T-cell (primary cell): Measurements from ENCODE around the gene ASCL2. TPM values are rescaled to one million over a fixed set of nuclear protein-coding genes. Genes with fewer than 3 reads are reported as not detected.

Experiments
- ATAC-seq, 4 experiments: fragments of 200-7000 bp in 3 of 4; fragments of 150-1000 bp in 1 of 4; cut with Tn5 transposase; replicated peaks in 1 of 4; 1 replicate in 3 of 4; 2 replicates in 1 of 4; pipeline ENCODE4 v1.10.0; 2021; ENCODE audit warnings: moderate library complexity in 3 of 4, mild to moderate bottlenecking in 2 of 4, moderate number of reproducible peaks in 1 of 4
- CTCF ChIA-PET, 2 donors: fragments of 300-600 bp; sonication (Branson Sonifier 250); formaldehyde crosslinking; loops; one replicate each; lab custom pipeline; 2022; ENCODE audit warnings: antibody characterized with exemption in 2 of 2; lab: Charles Lee
- POLR2A ChIA-PET, 2 donors: fragments of 300-600 bp; sonication (Branson Sonifier 250); formaldehyde crosslinking; loops; one replicate each; lab custom pipeline; 2022; ENCODE audit warnings: antibody characterized with exemption in 2 of 2; lab: Charles Lee
- DNase-seq, 35 experiments: peaks; one replicate each; pipeline versions ENCODE4 v3.0.0 to v3.0.0-alpha.2; 2013 to 2023
- H3K27ac ChIP-seq: one replicate; pipeline ENCODE4 v1.5.1; 2013; ENCODE audit warnings: low read length
- H3K27me3 ChIP-seq, 2 experiments: replicated peaks in 1 of 2; 1 replicate in 1 of 2; 2 replicates in 1 of 2; pipeline versions ENCODE4 v1.6.1 to v1.7.0; 2013; ENCODE audit warnings: low read length in 1 of 2, mixed read lengths in 1 of 2; ENCODE audit not compliant: control insufficient read depth in 2 of 2, insufficient read depth in 2 of 2; ENCODE audit errors: extremely low read depth in 1 of 2
- H3K36me3 ChIP-seq, 2 donors: 1 replicate in 1 of 2; 2 replicates in 1 of 2; pipeline versions ENCODE4 v1.6.1 to v1.7.0; 2013; ENCODE audit warnings: low read length in 1 of 2; ENCODE audit not compliant: control insufficient read depth in 2 of 2, insufficient read depth in 1 of 2; ENCODE audit errors: extremely low read depth in 1 of 2
- H3K4me1 ChIP-seq, 2 experiments: 1 replicate in 1 of 2; 2 replicates in 1 of 2; pipeline versions ENCODE4 v1.6.1 to v1.7.0; 2013; ENCODE audit warnings: low read length in 2 of 2, mixed read lengths in 1 of 2; ENCODE audit not compliant: insufficient read depth in 2 of 2, control insufficient read depth in 1 of 2; ENCODE audit errors: extremely low read depth in 1 of 2
- H3K4me3 ChIP-seq, 2 donors: 1 replicate in 1 of 2; 2 replicates in 1 of 2; pipeline versions ENCODE4 v1.5.1 to v1.7.0; 2013; ENCODE audit warnings: mild to moderate bottlenecking in 2 of 2, low read length in 1 of 2, moderate library complexity in 1 of 2; ENCODE audit not compliant: control insufficient read depth in 1 of 2; ENCODE audit errors: extremely low read depth in 1 of 2
- H3K9me3 ChIP-seq: 2 replicates; pipeline ENCODE4 v1.7.0; 2013
- H3K27ac Mint-ChIP-seq, 2 donors: one replicate each; pipeline ENCODE4 v1.8.0; 2020 to 2021; ENCODE audit warnings: mild to moderate bottlenecking in 2 of 2, mixed read lengths in 2 of 2
- H3K27me3 Mint-ChIP-seq, 2 donors: one replicate each; pipeline ENCODE4 v1.8.0; 2021 to 2022; ENCODE audit warnings: mixed read lengths in 2 of 2
- H3K36me3 Mint-ChIP-seq: one replicate; pipeline ENCODE4 v1.8.0; 2021; ENCODE audit warnings: mixed read lengths
- H3K4me1 Mint-ChIP-seq, 3 donors: one replicate each; pipeline ENCODE4 v1.8.0; 2020 to 2022; ENCODE audit warnings: mixed read lengths in 3 of 3, mild to moderate bottlenecking in 1 of 3
- H3K4me3 Mint-ChIP-seq, 3 donors: one replicate each; pipeline ENCODE4 v1.8.0; 2020 to 2022; ENCODE audit warnings: mild to moderate bottlenecking in 3 of 3, mixed read lengths in 3 of 3, moderate library complexity in 3 of 3
- H3K9me3 Mint-ChIP-seq, 3 donors: one replicate each; pipeline ENCODE4 v1.8.0; 2020 to 2022; ENCODE audit warnings: mixed read lengths in 3 of 3
- WGBS: methylation state at CpG from one replicate; pipeline ENCODE4 v1.1.5; 2013; ENCODE audit warnings: missing lambda C conversion rate; ENCODE audit not compliant: insufficient coverage; 5-methylcytosine and 5-hydroxymethylcytosine counted together
- total RNA-seq, 35 experiments: library from RNA in 6 of 35; stranded (reverse) in 6 of 35; fragments of 120-200 nt in 1 of 35; gene quantifications; one replicate each; pipeline versions ENCODE4 v1.2.1 to v1.2.4 and lab custom pipeline; 2013 to 2026

Gene ASCL2
- total RNA-seq, 5 donors from 2014 or later (not counting 1 experiment from before 2014, with no cell fraction given) = 0.29 to 1.3 (median 0.51) TPM

GRCh38 chr11:2267306-2267850 lies 3.0 kb downstream of the ASCL2 start:
- Histone ChIP-seq H3K4me1 (peaks cover 4 to 58% of the 10 kb centered on the region in 2 experiments), H3K4me3 (no peak overlapping the region), H3K9me3 (no peaks in the 10 kb centered on the region), H3K27me3 (peaks cover 0 to 48% of the 10 kb centered on the region in 2 experiments), H3K27ac (no peak overlapping the region), H3K36me3 (no peaks in the 10 kb centered on the region)
- no peak overlapping the region for H3K27ac Mint-ChIP-seq
- H3K9me3 Mint-ChIP-seq = no peaks in the 10 kb centered on the region
- peaks cover 28 to 34% (median 31%) of the 10 kb centered on the region in 3 donors for H3K4me1 Mint-ChIP-seq
- POLR2A ChIA-PET = no interaction called here
- 94% methylated on average over 9 of the region's 12 CpGs for WGBS
- H3K36me3 Mint-ChIP-seq = no peaks in the 10 kb centered on the region
- peaks cover 3 to 23% of the 10 kb centered on the region in 2 donors for H3K27me3 Mint-ChIP-seq
- DNase-seq (no peak), ATAC-seq (no peak)
- H3K4me3 Mint-ChIP-seq = peak overlapping the region in 1 of 3 donors; percentile 64
- CTCF ChIA-PET = no interaction called here

- Mint-ChIP-seq H3K4me3 (peak overlapping the region in 1 of 3 donors; percentile 73), H3K36me3 (no peaks in the 10 kb centered on the region), H3K27ac (peak overlapping the region in 1 of 2 donors; percentile 73), H3K27me3 (peaks cover 3 to 20% of the 10 kb centered on the region in 2 donors), H3K4me1 (peaks cover 28 to 33% (median 31%) of the 10 kb centered on the region in 3 donors), H3K9me3 (no peaks in the 10 kb centered on the region)
- Histone ChIP-seq H3K36me3 (no peaks in the 10 kb centered on the region), H3K27ac (no peak overlapping the region), H3K4me1 (peaks cover 4 to 58% of the 10 kb centered on the region in 2 experiments), H3K4me3 (no peak overlapping the region), H3K9me3 (no peaks in the 10 kb centered on the region), H3K27me3 (peaks cover 0 to 42% of the 10 kb centered on the region in 2 experiments)
- ChIA-PET CTCF (no interaction called here), POLR2A (no interaction called here)
- 89% methylated on average over 20 of the region's 26 CpGs for WGBS
- DNase-seq (peak in 3 of 35 experiments; percentile 5 to 23 (median 21)), ATAC-seq (no peak)
These were observed 3.6 kb downstream of the ASCL2 start for GRCh38 chr11:2266586-2267305.

- H3K27ac ChIP-seq = peak overlapping the region; percentile 30
- ChIA-PET CTCF (no interaction called here), POLR2A (no interaction called here)
- Mint-ChIP-seq H3K4me1 (peaks cover 28 to 30% (median 29%) of the 10 kb centered on the region in 3 donors), H3K27me3 (peaks cover 0 to 17% of the 10 kb centered on the region in 2 donors), H3K36me3 (no peaks in the 10 kb centered on the region), H3K9me3 (no peaks in the 10 kb centered on the region), H3K27ac (peak overlapping the region; percentile 50 to 73), H3K4me3 (peak overlapping the region; percentile 25 to 73 (median 37))
- no peak overlapping the region for H3K4me3 ChIP-seq
- WGBS = 42% methylated on average over 22 of the region's 24 CpGs
- DNase-seq = peak in 2 of 35 experiments; percentile 6 to 30
- H3K36me3 ChIP-seq = no peaks in the 10 kb centered on the region
- ATAC-seq = no peak
- peaks cover 0 to 36% of the 10 kb centered on the region in 2 experiments for H3K27me3 ChIP-seq
- no peaks in the 10 kb centered on the region for H3K9me3 ChIP-seq
- H3K4me1 ChIP-seq = peaks cover 4 to 52% of the 10 kb centered on the region in 2 experiments
These were observed 4.4 kb downstream of the ASCL2 start for GRCh38 chr11:2265854-2266585.

- peaks cover 0 to 33% of the 10 kb centered on the region in 2 experiments for H3K27me3 ChIP-seq
- POLR2A ChIA-PET = no interaction called here
- no peaks in the 10 kb centered on the region for H3K36me3 ChIP-seq
- peaks cover 4 to 46% of the 10 kb centered on the region in 2 experiments for H3K4me1 ChIP-seq
- CTCF ChIA-PET = no interaction called here
- no peaks in the 10 kb centered on the region for H3K9me3 Mint-ChIP-seq
- no peaks in the 10 kb centered on the region for H3K36me3 Mint-ChIP-seq
- H3K27me3 Mint-ChIP-seq = peaks cover 0 to 13% of the 10 kb centered on the region in 2 donors
- ATAC-seq = peak in 1 of 4 experiments; percentile 36
- no peak overlapping the region for H3K4me3 ChIP-seq
- peak overlapping the region; percentile 25 to 73 (median 37) for H3K4me3 Mint-ChIP-seq
- H3K9me3 ChIP-seq = no peaks in the 10 kb centered on the region
- H3K27ac Mint-ChIP-seq = peak overlapping the region; percentile 50 to 73
- peak in 2 of 35 experiments; percentile 30 to 34 for DNase-seq
- peaks cover 26 to 28% (median 27%) of the 10 kb centered on the region in 3 donors for H3K4me1 Mint-ChIP-seq
- 28% methylated on average over 2 of the region's 2 CpGs for WGBS
- H3K27ac ChIP-seq = peak overlapping the region; percentile 30
These were observed 5.0 kb downstream of the ASCL2 start for GRCh38 chr11:2265396-2265795.

GRCh38 chr11:2264366-2265053 lies 5.9 kb downstream of the ASCL2 start:
- no peaks in the 10 kb centered on the region for H3K36me3 Mint-ChIP-seq
- POLR2A ChIA-PET = no interaction called here
- H3K27ac ChIP-seq = no peak overlapping the region

More at GRCh38 chr11:2264366-2265053, 5.9 kb downstream of the ASCL2 start:
- H3K4me3 Mint-ChIP-seq = no peak overlapping the region
- H3K27me3 Mint-ChIP-seq = peaks cover 0 to 13% of the 10 kb centered on the region in 2 donors
- CTCF ChIA-PET = no interaction called here
- H3K9me3 Mint-ChIP-seq = no peaks in the 10 kb centered on the region
- Histone ChIP-seq H3K4me3 (no peak overlapping the region), H3K36me3 (no peaks in the 10 kb centered on the region), H3K27me3 (peaks cover 0 to 38% of the 10 kb centered on the region in 2 experiments), H3K9me3 (no peaks in the 10 kb centered on the region), H3K4me1 (peaks cover 4 to 41% of the 10 kb centered on the region in 2 experiments)
- no peak for DNase-seq
- peaks cover 25 to 28% (median 27%) of the 10 kb centered on the region in 3 donors for H3K4me1 Mint-ChIP-seq
- H3K27ac Mint-ChIP-seq = no peak overlapping the region
- no peak for ATAC-seq
- 92% methylated on average over 15 of the region's 22 CpGs for whole genome bisulfite sequencing
